Raji (cell line): ENCODE results near the gene CFAP221.

ENCODE experiments used
- POLR2A ChIP-seq: IDR thresholded peaks from 2 replicates; pipeline ENCODE4 v1.6.1; 2011; ENCODE audit warnings: low read depth, low read length, control low read depth; ENCODE audit not compliant: insufficient read depth

Gene CFAP221

DNA sequence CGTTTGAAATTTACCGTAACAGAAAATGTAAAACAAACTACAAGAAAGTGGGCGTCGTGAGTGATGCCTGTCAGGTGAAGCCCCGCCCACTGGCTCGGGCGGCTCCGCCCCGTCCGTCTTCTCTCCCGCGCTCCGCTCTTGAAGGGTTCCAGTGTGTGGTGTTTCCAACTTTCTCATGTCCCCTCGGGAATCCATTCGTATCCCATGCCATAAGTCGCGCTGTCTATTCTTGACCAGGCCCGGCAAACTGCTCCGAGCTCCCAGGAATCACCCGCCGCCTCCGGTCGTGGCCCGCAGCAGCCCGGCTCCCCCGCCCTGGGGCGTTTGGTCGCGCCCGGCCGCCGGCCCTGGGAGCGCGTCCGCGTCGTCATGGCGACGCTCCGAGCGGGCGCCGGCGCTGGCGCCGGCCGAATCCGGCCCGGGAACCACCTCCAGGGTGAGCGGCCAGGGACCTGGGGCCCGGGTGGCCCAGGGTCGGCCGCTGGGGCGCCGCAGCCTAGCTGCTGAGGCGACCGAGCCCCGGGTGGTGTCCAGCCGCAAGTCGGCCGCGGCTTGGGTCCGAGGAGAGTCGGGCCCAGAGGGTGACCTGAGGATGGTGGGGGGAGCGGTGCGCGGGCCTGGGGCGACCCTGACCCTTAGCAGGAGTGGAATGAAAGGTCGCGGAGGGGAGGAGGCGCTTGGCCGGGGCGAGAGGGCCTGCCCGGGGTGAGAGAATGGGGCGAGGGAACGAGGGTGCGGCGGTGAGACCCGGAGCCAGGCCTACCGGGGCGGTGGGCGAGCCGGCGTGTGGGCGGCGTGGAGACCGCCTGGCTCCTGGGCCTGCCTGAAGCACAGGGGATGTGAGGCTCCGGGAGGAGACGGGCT, at the start of gene CFAP221:
Gene CFAP221, plus strand, starts transcription at position 375 of the 864 bp plus-strand sequence. CDS start 1,683 bp downstream, outside the sequence.
- TF ChIP-seq POLR2A: no peak

DNA sequence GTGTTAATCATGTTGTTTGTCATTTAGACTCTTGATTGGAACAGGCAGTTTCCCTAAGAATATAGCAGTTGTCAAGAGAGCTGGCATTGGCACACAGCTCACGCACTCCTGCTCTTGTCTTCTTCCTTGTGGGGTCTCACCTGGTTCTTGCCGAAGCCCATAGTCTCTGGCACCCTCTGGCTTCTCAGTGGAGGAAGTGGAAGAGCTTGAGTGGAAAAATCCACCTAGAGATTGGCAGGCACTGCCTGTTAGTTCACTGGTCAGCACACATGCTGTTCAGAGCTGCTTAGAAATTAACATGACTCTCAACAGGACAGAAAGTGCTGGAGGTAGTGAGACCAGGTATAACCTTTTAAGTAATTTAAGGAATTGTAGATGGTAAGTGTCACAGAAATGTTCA, 48.3 kb upstream of the CFAP221 start:
- TF ChIP-seq POLR2A: no peak

DNA sequence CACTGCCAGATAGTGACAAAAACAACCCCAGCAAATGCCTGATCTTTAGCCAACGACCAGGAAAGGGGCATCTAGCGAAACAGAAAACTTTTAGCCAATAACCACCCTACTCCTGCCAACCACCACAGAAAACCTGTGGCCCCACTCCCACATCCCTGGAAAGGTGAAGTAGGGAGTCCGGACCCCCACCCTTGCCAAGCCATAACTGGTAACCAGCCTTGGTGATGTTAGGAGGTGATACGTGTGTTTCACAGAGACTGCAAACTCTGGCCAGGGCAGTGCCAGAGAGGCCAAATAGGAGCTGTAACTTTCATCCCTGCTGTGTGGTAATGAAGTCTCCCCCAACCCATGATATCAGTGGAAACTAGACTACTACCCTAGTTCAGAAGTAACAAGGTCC, 47.6 kb upstream of the CFAP221 start:
- TF ChIP-seq POLR2A: no peak

DNA sequence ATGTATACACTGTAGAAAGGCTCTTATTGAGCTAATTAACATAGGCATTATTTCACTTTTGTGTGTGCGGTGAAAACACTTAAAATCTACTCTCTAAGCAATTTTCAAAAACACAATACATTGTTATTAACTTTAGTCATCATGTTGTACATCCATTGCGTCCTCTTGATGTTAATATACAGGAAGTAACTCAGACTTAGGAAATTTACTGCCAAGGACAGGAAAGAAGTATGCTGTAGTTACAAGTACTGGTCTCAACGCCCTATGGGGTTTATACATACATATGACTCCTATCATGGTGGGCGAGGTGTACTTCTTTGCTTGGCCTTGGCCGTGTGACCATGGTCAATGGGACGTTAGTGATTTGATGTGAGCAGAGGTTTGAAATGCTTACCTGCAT, 35.5 kb upstream of the CFAP221 start:
- no peak for TF ChIP-seq POLR2A

DNA sequence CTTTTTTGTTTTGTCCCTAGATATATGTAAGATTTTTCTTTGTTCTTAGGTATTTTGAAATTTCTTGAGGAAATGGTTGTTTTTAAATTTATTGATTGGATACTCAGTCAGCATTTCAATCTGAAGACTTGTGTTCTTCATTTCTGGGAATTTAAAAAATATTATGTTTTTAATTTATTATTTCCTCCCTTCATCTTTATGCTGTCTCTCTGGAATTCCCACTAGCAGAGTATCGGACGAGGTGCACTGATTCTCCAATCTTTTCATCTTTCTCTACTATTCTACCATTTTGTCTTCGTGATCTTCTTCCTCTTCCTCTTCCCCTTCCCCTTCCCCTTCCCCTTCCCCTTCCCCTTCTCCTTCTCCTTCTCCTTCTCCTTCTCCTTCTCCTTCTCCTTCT, 32.3 kb upstream of the CFAP221 start:
- TF ChIP-seq POLR2A: no peak

DNA sequence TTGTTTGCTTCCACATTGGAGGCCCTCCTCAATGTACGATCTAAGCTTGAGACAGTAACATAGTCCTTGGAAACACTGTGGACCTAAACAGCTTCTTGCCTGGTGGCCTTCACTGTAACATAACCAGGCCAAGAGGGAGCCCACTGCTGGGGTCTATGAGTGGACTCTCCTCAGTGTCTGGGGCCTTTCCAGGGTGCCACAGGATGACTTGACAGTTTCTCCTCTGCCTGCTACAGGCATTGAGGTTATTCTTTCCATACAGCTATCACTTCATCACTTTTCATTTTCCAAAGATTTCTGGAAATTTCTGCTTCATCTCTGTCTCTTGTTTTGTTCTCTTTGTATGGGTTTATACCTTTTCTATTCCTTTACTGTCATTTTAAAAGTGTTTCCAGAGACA, 31.3 kb upstream of the CFAP221 start:
- no peak for TF ChIP-seq POLR2A

DNA sequence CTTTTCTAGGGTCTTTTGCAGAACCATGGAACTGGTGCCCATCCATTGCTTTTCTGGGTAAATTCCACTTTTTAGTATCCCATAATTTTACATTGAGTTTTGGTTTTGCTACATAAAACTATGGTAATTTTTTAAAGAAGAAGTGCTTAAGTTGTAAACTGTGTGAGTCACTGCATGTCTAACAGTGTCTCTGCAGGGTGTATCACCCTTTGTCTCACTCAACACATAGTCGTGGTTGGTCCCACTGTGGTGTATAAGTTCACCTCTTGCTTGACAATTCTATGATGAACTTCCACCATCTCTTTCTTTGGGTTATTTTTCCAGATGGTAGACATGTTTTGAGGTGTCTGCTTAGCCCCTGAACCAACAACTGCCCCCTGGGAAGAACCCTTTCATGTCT, 30.4 kb upstream of the CFAP221 start:
- no peak for TF ChIP-seq POLR2A

DNA sequence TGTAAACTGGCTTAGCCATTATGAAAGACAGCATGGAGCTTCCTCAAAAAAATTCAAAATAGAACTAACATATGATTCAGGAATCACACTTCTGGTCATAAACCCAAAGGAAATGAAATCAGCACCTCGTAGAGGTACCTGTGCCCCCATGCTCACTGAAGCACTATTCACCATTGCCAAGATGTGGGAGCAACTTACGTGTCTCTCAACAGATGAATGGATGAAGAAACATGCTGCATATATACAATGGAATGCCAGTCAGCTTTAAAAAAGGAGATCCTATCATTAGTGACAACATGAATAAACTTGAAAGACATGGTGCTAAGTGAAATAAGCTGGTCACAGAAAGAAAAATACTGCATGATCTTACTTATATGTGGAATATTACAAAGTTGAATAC, 28.1 kb upstream of the CFAP221 start:
- no peak for TF ChIP-seq POLR2A

DNA sequence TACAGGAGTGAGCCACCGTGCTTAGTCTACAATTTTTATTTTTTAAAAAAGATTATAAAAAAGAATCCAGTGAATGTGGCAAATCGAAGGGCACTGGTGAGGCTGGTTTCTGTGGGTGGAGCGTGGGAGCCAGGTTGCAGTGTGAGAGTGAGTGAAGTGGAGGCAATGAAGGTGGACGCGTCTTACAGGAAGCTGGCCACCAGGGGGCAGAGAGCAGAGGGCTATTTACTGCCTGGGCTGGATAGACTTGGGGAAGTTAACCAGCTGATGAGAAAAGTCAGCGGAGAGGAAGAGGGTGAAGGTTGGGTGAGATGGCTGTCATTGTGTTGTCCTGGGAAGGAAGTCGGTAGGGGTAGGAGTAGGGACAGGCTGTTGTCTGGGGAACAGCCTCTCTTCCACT, 26.8 kb upstream of the CFAP221 start:
- no peak for TF ChIP-seq POLR2A

DNA sequence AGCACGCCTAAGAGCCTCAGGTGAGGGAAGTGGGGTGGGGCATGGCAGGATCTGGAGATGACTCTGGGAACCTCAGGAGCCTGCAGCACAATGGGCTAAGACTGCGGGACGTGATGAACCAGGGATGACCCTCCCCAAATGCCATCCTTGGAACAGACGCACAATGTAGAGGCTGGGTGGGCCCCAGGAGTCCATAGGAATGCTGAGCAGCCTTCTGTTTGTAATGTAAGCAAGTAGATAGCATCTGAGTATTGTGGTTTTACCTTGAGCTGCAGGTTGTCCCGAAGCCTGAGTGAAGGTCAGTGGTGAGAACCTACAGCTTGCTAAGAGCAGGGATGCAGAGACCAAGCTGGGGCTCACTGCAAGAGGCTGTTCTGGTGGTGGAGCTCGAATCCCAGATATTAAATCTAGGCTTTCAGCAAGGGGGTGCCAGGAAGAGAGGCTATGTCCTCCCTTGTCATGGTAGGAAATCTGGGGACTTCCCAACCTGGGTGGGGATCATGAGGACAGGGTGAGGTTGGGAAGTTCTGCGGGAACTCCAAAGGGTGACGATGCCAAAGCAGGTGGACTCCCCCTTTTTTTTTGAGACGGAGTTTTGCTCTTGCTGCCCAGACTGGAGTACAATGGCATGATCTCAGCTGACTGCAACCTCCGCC, 25.7 kb upstream of the CFAP221 start:
- no peak for TF ChIP-seq POLR2A

DNA sequence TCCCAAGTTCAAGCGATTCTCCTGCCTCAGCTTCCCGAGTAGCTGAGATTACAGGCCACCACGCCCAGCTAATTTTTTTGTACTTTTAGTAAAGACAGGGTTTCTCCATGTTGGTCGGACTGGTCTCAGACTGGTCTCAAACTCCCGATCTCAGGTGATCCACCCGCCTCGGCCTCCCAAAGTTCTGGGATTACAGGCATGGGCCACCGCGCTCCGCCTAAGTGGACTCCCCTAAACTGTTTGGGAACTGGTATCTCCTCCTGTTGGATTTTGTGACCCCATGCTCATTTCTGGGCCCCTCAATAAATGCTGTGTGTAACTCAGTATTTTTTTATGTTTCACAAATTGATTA, 25.2 kb upstream of the CFAP221 start:
- no peak for TF ChIP-seq POLR2A

DNA sequence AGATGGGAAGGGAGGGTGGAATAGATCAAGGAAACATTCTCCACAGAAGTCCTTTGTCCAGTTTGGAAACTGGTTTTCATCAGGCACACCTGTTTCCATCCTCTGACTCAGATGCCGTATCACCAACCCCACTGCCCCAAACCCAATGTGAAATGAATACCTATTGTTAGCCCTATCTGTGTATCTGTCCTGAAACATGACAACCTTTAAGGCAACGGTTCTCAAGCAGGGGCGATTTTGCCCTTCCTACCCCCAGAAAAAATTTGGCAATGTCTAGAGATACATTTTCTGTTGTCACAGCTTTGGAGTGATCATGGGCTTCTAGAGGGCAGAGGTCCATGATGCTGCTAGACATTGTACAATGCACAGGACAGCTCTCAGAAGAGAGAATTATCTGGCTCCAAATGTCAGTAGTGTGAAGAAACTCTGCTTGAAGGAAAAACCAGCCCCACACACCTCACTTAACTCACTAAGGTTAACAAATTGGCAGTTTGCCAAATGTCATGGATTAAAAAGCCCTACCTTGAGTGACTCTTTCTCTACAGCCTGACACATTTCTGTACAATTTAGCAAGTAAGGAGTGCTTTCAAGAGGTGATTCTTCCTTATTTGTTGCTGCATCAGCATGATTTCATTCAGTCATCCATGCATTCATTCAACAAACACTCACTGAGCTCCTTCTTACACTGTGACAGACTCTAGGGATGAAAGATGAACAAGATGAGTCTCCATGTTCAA, 23.4 kb upstream of the CFAP221 start:
- no peak for TF ChIP-seq POLR2A

DNA sequence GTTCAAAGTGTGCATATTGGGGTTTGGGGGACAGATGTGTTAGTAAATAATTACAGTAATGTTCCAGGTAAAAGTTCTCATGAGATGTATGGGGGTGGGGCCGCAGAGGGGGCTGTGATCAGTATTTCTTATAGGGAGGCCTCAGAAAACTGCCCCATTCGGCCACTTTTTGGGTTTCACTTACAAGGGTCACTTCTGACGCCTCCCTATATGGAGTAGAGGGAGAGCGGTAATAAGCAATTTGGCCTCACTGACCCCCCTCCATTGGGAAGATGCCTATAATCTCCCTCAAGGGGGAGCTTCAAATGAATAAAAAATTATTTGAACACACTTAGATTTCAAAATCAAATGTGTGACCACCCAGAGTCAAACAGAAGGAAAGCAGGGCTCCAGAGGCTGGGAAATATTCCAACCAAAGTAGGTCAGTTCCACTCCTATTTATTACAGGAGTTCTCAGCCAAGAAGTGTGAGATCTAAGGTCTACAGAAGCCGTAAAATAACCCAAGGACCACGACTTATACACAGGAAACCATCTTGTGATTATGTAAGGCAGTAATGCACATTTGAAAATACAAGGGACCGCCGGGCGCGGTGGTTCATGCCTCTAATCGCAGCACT, 22.7 kb upstream of the CFAP221 start:
- TF ChIP-seq POLR2A: no peak

DNA sequence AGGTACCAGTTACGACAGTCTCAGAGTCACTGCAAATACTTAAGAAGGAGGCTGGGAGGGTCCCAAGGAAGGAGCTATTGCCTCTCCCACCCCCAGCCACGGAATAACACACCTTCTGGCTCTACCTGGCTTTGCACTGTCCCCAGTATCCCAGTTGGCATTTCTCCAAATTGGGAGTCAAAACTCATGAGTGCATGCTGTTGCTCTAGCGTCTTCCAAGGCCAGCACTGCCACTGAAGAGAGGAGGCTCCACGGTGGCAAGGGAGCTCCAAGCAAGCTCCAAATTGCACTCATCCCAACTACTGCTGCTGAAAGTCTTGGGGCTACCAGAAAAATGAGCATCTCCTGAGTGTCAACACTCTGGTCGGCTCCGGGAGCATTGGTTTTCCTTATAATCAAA, 21.6 kb upstream of the CFAP221 start:
- no peak for TF ChIP-seq POLR2A

DNA sequence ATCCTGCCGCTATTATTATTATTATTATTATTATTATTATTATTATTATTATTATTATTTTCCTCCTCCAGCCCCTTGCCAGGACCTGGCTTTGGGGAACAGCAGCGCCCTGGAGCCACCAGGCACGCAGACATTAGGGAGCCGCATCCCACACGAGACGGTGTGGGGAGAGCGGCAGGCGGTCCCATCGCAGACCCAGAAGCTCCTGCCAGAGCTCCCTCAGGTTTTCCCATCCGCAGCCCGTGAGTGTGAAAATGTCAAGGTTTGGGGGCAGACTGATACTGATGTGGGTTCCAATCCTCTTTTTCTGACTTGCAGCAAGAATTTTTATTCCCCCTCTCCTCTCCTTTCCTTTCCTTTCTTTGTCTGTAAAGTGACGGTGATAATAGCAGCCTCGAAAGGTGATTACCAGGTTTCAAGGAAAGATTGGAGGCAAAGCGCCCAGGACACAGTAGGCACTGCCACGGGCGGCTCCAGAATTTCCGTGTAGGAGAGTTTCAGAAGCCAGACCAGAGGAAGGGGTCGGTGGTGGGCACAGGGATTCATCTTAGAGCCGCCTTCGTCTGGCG, 20.8 kb upstream of the CFAP221 start:
- no peak for TF ChIP-seq POLR2A

DNA sequence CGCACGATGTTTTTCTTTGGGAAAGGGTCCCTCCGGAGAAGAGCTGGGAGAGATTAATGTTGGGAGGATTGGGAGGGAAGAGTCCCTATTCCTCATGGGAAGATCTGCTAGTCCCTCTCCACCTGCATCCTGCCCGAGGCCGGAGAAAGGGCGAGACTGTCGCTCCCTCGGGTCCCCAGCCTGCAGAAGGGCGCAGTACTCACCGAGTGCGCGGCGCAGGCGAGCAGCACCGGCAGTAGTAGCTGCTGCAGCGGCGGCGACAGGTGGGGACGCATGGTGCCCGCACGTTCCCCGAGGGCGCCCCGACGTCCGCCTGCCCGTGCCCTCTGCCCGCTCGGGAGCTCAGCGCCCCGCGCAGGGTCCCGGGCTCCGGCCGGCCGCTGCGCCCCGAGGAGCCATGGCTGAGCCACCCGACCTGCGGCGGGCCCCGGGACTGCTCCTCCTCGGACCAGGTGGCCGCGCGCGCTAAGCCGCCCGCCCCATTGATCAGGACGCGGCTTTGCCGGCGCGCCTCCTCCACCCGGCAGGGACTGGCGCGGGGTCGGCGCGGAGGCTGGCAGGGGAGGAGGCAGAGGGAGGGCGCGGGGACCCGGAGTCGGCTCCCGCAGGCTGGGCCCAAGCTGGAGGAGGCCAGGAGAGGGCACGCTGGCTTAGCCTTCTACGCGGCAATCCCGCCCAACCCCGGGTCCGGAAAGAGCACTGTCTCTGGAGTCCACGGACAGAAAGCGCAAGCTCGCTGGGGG, 20.1 kb upstream of the CFAP221 start, which contains the start of gene SCTR:
Gene SCTR, minus strand, starts transcription at position 532 of the 743 bp plus-strand sequence. Its CDS starts 257 bp downstream, at position 275.
- no peak for TF ChIP-seq POLR2A
